HG03196 (cell line): ENCODE results near the gene LYRM7.
A peak's percentile ranks its signal among the peaks of the same experiment; 100 is the strongest.
"Not testable (repeated sequence)": the region's sequence is repeated elsewhere in the genome, so short reads cannot be mapped to it uniquely, and the experiment has no call there.

Experiments used
- ATAC-seq: cut with Tn5 transposase; IDR thresholded peaks from one replicate; pipeline ENCODE4 v1.9.1; 2021; ENCODE audit not compliant: unreplicated experiment

The LYRM7 gene

GRCh38 chr5:131170540-131171275, at the start of gene LYRM7:
LYRM7 (plus strand) TSS chr5:131170944; CDS start chr5:131171021, 77 bp downstream.
- ATAC-seq: peak; percentile 97

GRCh38 chr5:131127244-131127643, 43.5 kb upstream of the LYRM7 start:
- ATAC-seq: not testable (repeated sequence)

- ATAC-seq: no peak
Measured at GRCh38 chr5:131129306-131129705, 41.4 kb upstream of the LYRM7 start.

GRCh38 chr5:131133091-131133490, 37.7 kb upstream of the LYRM7 start:
- not testable (repeated sequence) for ATAC-seq

- not testable (repeated sequence) for ATAC-seq
Measured at GRCh38 chr5:131138406-131138805, 32.3 kb upstream of the LYRM7 start.

- ATAC-seq: no peak
Measured at GRCh38 chr5:131139321-131139720, 31.4 kb upstream of the LYRM7 start.

- no peak for ATAC-seq
Measured at GRCh38 chr5:131142970-131143617, 27.6 kb upstream of the LYRM7 start.

- ATAC-seq: no peak
Measured at GRCh38 chr5:131147258-131147657, 23.5 kb upstream of the LYRM7 start.

- ATAC-seq: no peak
Measured at GRCh38 chr5:131148835-131149234, 21.9 kb upstream of the LYRM7 start.

GRCh38 chr5:131150408-131150807, 20.3 kb upstream of the LYRM7 start:
- ATAC-seq: no peak

GRCh38 chr5:131151216-131151615, 19.5 kb upstream of the LYRM7 start:
- ATAC-seq: no peak

- no peak for ATAC-seq
Measured at GRCh38 chr5:131156385-131156784, 14.4 kb upstream of the LYRM7 start.

GRCh38 chr5:131156957-131157356, 13.8 kb upstream of the LYRM7 start:
- ATAC-seq: no peak

GRCh38 chr5:131160134-131160533, 10.6 kb upstream of the LYRM7 start:
- no peak for ATAC-seq

GRCh38 chr5:131163276-131164119, 7.2 kb upstream of the LYRM7 start:
- ATAC-seq: no peak

- ATAC-seq: peak; percentile 75
Measured at GRCh38 chr5:131164191-131165118, 6.3 kb upstream of the LYRM7 start.

GRCh38 chr5:131165119-131165727, 5.5 kb upstream of the LYRM7 start, which contains the start of gene HINT1:
HINT1 (minus strand) TSS chr5:131165256; CDS start chr5:131165205, 51 bp downstream.
- peak; percentile 85 for ATAC-seq

GRCh38 chr5:131167615-131168014, 3.1 kb upstream of the LYRM7 start:
- no peak for ATAC-seq

GRCh38 chr5:131169810-131170539, 769 bp upstream of the LYRM7 start:
- ATAC-seq: no peak
